K562 (cell line): ENCODE results near the gene SERPINE1. TPM values are rescaled to one million over a fixed set of nuclear protein-coding genes. Genes with fewer than 3 reads are reported as not detected.

ENCODE experiments used
- ARHGAP35 ChIP-seq: fragments of 450-650 bp; IDR thresholded peaks from 2 replicates; pipeline ENCODE4 v1.6.1; 2018; ENCODE audit not compliant: partially characterized antibody
- ASH1L ChIP-seq: fragments of 450-650 bp; IDR thresholded peaks from 2 replicates; pipeline ENCODE4 v1.6.1; 2018; ENCODE audit warnings: borderline replicate concordance, mild to moderate bottlenecking, low read depth; ENCODE audit not compliant: partially characterized antibody
- CREB1 ChIP-seq, 2 experiments: sonication (generic) in 1 of 2; formaldehyde crosslinking in 1 of 2; IDR thresholded peaks; 2 replicates each; pipeline versions ENCODE4 v1.6.1 to v1.8.0; 2012 to 2022; ENCODE audit warnings: inconsistent platforms in 1 of 2, mild to moderate bottlenecking in 1 of 2, missing genetic modification reagents in 1 of 2, moderate library complexity in 1 of 2
- HDAC6 ChIP-seq: IDR thresholded peaks from 2 replicates; pipeline ENCODE4 v1.6.1; 2012; ENCODE audit warnings: low read depth, mild to moderate bottlenecking, control low read depth, inconsistent platforms, low read length, moderate library complexity
- NR2C2 ChIP-seq, 2 experiments: fragments of 200-800 bp in 1 of 2; sonication (Bioruptor generic) in 1 of 2; sonication (generic) in 1 of 2; formaldehyde crosslinking in 1 of 2; IDR thresholded peaks; 2 replicates each; pipeline versions ENCODE4 v1.6.1 to v1.8.0; 2016 to 2022; ENCODE audit warnings: mild to moderate bottlenecking in 1 of 2, missing compliant biosample characterization in 1 of 2, missing genetic modification characterization in 1 of 2, missing genetic modification reagents in 1 of 2
- PPARD ChIP-seq: fragments of 250-450 bp; sonication (Bioruptor Pico); IDR thresholded peaks from 2 replicates; pipeline ENCODE4 v1.8.0; 2022; ENCODE audit warnings: inconsistent platforms, mild to moderate bottlenecking, moderate library complexity
- RBFOX2 ChIP-seq: fragments of 200-400 bp; formaldehyde crosslinking; IDR thresholded peaks from 2 replicates; pipeline ENCODE4 v1.6.1; 2017; ENCODE audit warnings: low read depth, mild to moderate bottlenecking, low read length, moderate library complexity
- SOX6 ChIP-seq: fragments of 450-650 bp; IDR thresholded peaks from 2 replicates; pipeline ENCODE4 v1.6.1; 2014; ENCODE audit warnings: mild to moderate bottlenecking
- USF1 ChIP-seq: sonication (generic); formaldehyde crosslinking; IDR thresholded peaks from 2 replicates; pipeline ENCODE4 v1.9.0; 2022; ENCODE audit warnings: mild to moderate bottlenecking, missing genetic modification reagents
- ZC3H4 ChIP-seq: sonication (generic); formaldehyde crosslinking; IDR thresholded peaks from 2 replicates; pipeline ENCODE4 v1.9.0; 2021; ENCODE audit warnings: missing genetic modification reagents, borderline replicate concordance
- ZNF407 ChIP-seq: fragments of 450-650 bp; IDR thresholded peaks from 2 replicates; pipeline ENCODE4 v1.6.1; 2016; ENCODE audit warnings: low read depth
- ZNF436 ChIP-seq: fragments of 250-450, 450-650 bp; sonication (Bioruptor Pico); formaldehyde crosslinking; IDR thresholded peaks from 2 replicates; pipeline ENCODE4 v1.7.0; 2020; ENCODE audit warnings: mild to moderate bottlenecking
- ZNF583 ChIP-seq: fragments of 250-450 bp; sonication (Bioruptor Pico); IDR thresholded peaks from 2 replicates; pipeline ENCODE4 v1.4.0; 2020
- ZNF766 ChIP-seq: fragments of 200-800 bp; sonication (Bioruptor generic); conservative IDR thresholded peaks from 2 replicates; pipeline ENCODE4 v1.6.1; 2016; ENCODE audit warnings: missing genetic modification characterization, missing compliant biosample characterization
- polyA plus RNA-seq, 8 experiments: library from polyadenylated mRNA; depleted of rRNA in 4 of 8; stranded (reverse) in 5 of 8; unstranded in 3 of 8; fragments of >200 nt; fragmentation: Nextera tagmentation in 2 of 8; fragmentation: Illumina TruSeq in 1 of 8; extraction: Ambion mirVana in 2 of 8; extraction: Trizol in 1 of 8; gene quantifications; 2 replicates each; pipeline versions ENCODE4 v1.2.1 to v1.2.3, GENCODE V29; 2011 to 2014; ENCODE audit warnings: inconsistent platforms in 1 of 8, missing spikeins in 1 of 8
- total RNA-seq, 7 experiments: library from RNA; depleted of rRNA in 6 of 7; stranded (reverse); fragments of >200 nt in 6 of 7; fragmentation: Illumina TruSeq in 2 of 7; extraction: Trizol in 2 of 7; gene quantifications; 2 replicates each; pipeline versions ENCODE4 v1.2.1 to v1.2.3, GENCODE V29; 2011 to 2021; ENCODE audit warnings: low replicate concordance in 1 of 7
- TF ChIP-seq, protein P1 (sequence below): fragments of 250-450 bp; sonication (Bioruptor Pico); IDR thresholded peaks from 2 replicates; pipeline ENCODE4 v1.4.0; 2020; ENCODE audit warnings: borderline replicate concordance

Gene SERPINE1
- total and polyA plus RNA-seq, 9 of the 15 experiments (the other 6 are each of a cell fraction or from before 2014, with no cell fraction given) = 0.22 to 4.8 (median 0.91) TPM

- TF ChIP-seq, protein P1, sequence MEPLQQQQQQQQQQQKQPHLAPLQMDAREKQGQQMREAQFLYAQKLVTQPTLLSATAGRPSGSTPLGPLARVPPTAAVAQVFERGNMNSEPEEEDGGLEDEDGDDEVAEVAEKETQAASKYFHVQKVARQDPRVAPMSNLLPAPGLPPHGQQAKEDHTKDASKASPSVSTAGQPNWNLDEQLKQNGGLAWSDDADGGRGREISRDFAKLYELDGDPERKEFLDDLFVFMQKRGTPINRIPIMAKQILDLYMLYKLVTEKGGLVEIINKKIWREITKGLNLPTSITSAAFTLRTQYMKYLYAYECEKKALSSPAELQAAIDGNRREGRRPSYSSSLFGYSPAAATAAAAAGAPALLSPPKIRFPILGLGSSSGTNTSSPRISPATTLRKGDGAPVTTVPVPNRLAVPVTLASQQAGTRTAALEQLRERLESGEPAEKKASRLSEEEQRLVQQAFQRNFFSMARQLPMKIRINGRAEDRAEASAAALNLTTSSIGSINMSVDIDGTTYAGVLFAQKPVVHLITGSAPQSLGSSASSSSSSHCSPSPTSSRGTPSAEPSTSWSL (CRISPR knock-in tag) = no peak
- no peak for TF ChIP-seq PPARD (CRISPR knock-in tag)
- no peak for TF ChIP-seq HDAC6
- TF ChIP-seq ZNF766 (CRISPR knock-in tag) = no peak
- TF ChIP-seq RBFOX2 = no peak
- no peak for TF ChIP-seq ZNF407
- no peak for TF ChIP-seq ZC3H4 (CRISPR knock-in tag)
- TF ChIP-seq ZNF583 = no peak
- no peak for TF ChIP-seq ZNF436 (CRISPR knock-in tag)
- TF ChIP-seq ARHGAP35 = no peak
- TF ChIP-seq CREB1 (IDR thresholded peaks at IDR 0.05) = no peak
- TF ChIP-seq CREB1 (CRISPR knock-in tag; IDR thresholded peaks at IDR 0.05) = no peak
- TF ChIP-seq ASH1L = no peak
- peak; percentile 19; the same call in 1 of the 2 replicates for TF ChIP-seq SOX6
- no peak for TF ChIP-seq NR2C2 (CRISPR knock-in tag; IDR thresholded peaks at IDR 0.05)
- no peak for TF ChIP-seq NR2C2 (tag; IDR thresholded peaks at IDR 0.05)
- TF ChIP-seq USF1 (CRISPR knock-in tag) = no peak
Observed at GRCh38 chr7:101094791-101095375, 32.0 kb upstream of the SERPINE1 start (continued).
